Retina (tissue), 1 donor: ENCODE measurements around the gene PDE2A.

Experiments used
- DNase-seq: peaks from one replicate; pipeline ENCODE4 v3.0.0-alpha.2; 2016

Gene PDE2A

GRCh38 chr11:72655014-72655413 is 19.2 kb downstream of the PDE2A start:
- no peak for DNase-seq

- DNase-seq = no peak
Observed at GRCh38 chr11:72653649-72654048, 20.6 kb downstream of the PDE2A start.

GRCh38 chr11:72652873-72653630 is 21.2 kb downstream of the PDE2A start:
- DNase-seq = peak; percentile 83

- no peak for DNase-seq
Observed at GRCh38 chr11:72652133-72652532, 22.1 kb downstream of the PDE2A start.

- DNase-seq = no peak
Observed at GRCh38 chr11:72649215-72649976, 24.8 kb downstream of the PDE2A start.

GRCh38 chr11:72648384-72649136 is 25.7 kb downstream of the PDE2A start:
- no peak for DNase-seq

- DNase-seq = no peak
Observed at GRCh38 chr11:72647882-72648281, 26.3 kb downstream of the PDE2A start.

GRCh38 chr11:72646472-72646871 is 27.8 kb downstream of the PDE2A start:
- no peak for DNase-seq

- DNase-seq = no peak
Observed at GRCh38 chr11:72646024-72646423, 28.2 kb downstream of the PDE2A start.

- DNase-seq = no peak
Observed at GRCh38 chr11:72643547-72643946, 30.7 kb downstream of the PDE2A start.

- peak; percentile 95 for DNase-seq
Observed at GRCh38 chr11:72642884-72643522, 31.2 kb downstream of the PDE2A start.

GRCh38 chr11:72642043-72642883 is 32.0 kb downstream of the PDE2A start:
- DNase-seq = peak; percentile 45

- DNase-seq = no peak
Observed at GRCh38 chr11:72641522-72642042, 32.6 kb downstream of the PDE2A start.

GRCh38 chr11:72639502-72640375 is 34.5 kb downstream of the PDE2A start:
- DNase-seq = no peak

GRCh38 chr11:72637926-72638325 is 36.3 kb downstream of the PDE2A start:
- no peak for DNase-seq

- no peak for DNase-seq
Observed at GRCh38 chr11:72637198-72637597, 37.0 kb downstream of the PDE2A start.

- DNase-seq = no peak
Observed at GRCh38 chr11:72636376-72636775, 37.8 kb downstream of the PDE2A start.

- DNase-seq = no peak
Observed at GRCh38 chr11:72635933-72636332, 38.3 kb downstream of the PDE2A start.

- DNase-seq = no peak
Observed at GRCh38 chr11:72635309-72635915, 38.8 kb downstream of the PDE2A start.

- DNase-seq = no peak
Observed at GRCh38 chr11:72634472-72635095, 39.6 kb downstream of the PDE2A start.
